Muscle of arm (tissue), 14 donors: Measurements from ENCODE around the gene EXD1. TPM values are rescaled to one million over a fixed set of nuclear protein-coding genes. Genes with fewer than 3 reads are reported as not detected.
A peak's percentile ranks its signal among the peaks of the same experiment; 100 is the strongest.
"Not testable (repeated sequence)": the region's sequence is repeated elsewhere in the genome, so short reads cannot be mapped to it uniquely, and the experiment has no call there.

Experiments
- DNase-seq: peaks from one replicate; pipeline ENCODE4 v3.0.0-alpha.2; 2013
- long read RNA-seq, 11 donors: transcript quantifications; one replicate each; lab custom pipeline, GENCODE V29; 2026
- polyA plus RNA-seq, 12 donors: library from polyadenylated mRNA; unstranded; fragments of 120-200 nt; gene quantifications; one replicate each; pipeline ENCODE4 v1.2.1, GENCODE V29; 2013; ENCODE audit not compliant: insufficient read length in 12 of 12

Gene EXD1
- not detected for polyA plus RNA-seq
- long read RNA-seq, donor 1, partial matches to known transcripts = 20 of 36 reads
- long read RNA-seq, donor 1, other reads (novel, unspliced or antisense) = 16 of 36 reads
- long read RNA-seq, donor 2, partial matches to known transcripts = 86 of 86 reads
- long read RNA-seq, donor 2, other reads (novel, unspliced or antisense) = 0 of 86 reads
- long read RNA-seq, donor 3, partial matches to known transcripts = 0 of 12 reads
- long read RNA-seq, donor 3, other reads (novel, unspliced or antisense) = 12 of 12 reads
- long read RNA-seq, donor 4 = 0 reads
- long read RNA-seq, donor 5, partial matches to known transcripts = 0 of 27 reads
- long read RNA-seq, donor 5, other reads (novel, unspliced or antisense) = 27 of 27 reads
- long read RNA-seq, donor 6, partial matches to known transcripts = 7 of 7 reads
- long read RNA-seq, donor 6, other reads (novel, unspliced or antisense) = 0 of 7 reads
- long read RNA-seq, donor 7 = 0 reads
- long read RNA-seq, donor 8 = 0 reads
- long read RNA-seq, donor 9, partial matches to known transcripts = 0 of 9 reads
- long read RNA-seq, donor 9, other reads (novel, unspliced or antisense) = 9 of 9 reads
- long read RNA-seq, donor 10 = 0 reads
- long read RNA-seq, donor 11, partial matches to known transcripts = 64 of 64 reads
- long read RNA-seq, donor 11, other reads (novel, unspliced or antisense) = 0 of 64 reads

GRCh38 chr15:41230650-41231421 is at the start of gene EXD1, which contains the start of gene CHP1:
TSS of gene EXD1 (minus strand) at chr15:41230757. CDS start at chr15:41226575, 4,182 bp downstream.
TSS of gene CHP1 (plus strand) at chr15:41231268. CDS start at chr15:41231383, 115 bp downstream.
- peak; percentile 99 for DNase-seq

GRCh38 chr15:41279535-41280283 is 49.2 kb upstream of the EXD1 start:
- DNase-seq = no peak

GRCh38 chr15:41278319-41278718 is 47.8 kb upstream of the EXD1 start:
- no peak for DNase-seq

GRCh38 chr15:41276831-41277230 is 46.3 kb upstream of the EXD1 start:
- no peak for DNase-seq

GRCh38 chr15:41269887-41270286 is 39.3 kb upstream of the EXD1 start:
- DNase-seq = no peak

- DNase-seq = no peak
These were observed 33.4 kb upstream of the EXD1 start for GRCh38 chr15:41263891-41264351.

GRCh38 chr15:41262571-41262970 is 32.0 kb upstream of the EXD1 start:
- DNase-seq = no peak

GRCh38 chr15:41260924-41261323 is 30.4 kb upstream of the EXD1 start:
- DNase-seq = not testable (repeated sequence)

- no peak for DNase-seq
These were observed 29.1 kb upstream of the EXD1 start for GRCh38 chr15:41259546-41260189.

- no peak for DNase-seq
These were observed 28.4 kb upstream of the EXD1 start for GRCh38 chr15:41258750-41259471.

GRCh38 chr15:41256577-41257038 is 26.1 kb upstream of the EXD1 start:
- no peak for DNase-seq

GRCh38 chr15:41256103-41256502 is 25.5 kb upstream of the EXD1 start:
- DNase-seq = no peak

- DNase-seq = no peak
These were observed 24.0 kb upstream of the EXD1 start for GRCh38 chr15:41254560-41254959.

GRCh38 chr15:41251411-41251810 is 20.9 kb upstream of the EXD1 start:
- DNase-seq = no peak

- not testable (repeated sequence) for DNase-seq
These were observed 20.2 kb upstream of the EXD1 start for GRCh38 chr15:41250745-41251144.

- DNase-seq = no peak
These were observed 10.8 kb upstream of the EXD1 start for GRCh38 chr15:41241221-41241964.

- DNase-seq = no peak
These were observed 7.5 kb upstream of the EXD1 start for GRCh38 chr15:41238100-41238499.

GRCh38 chr15:41235929-41236328 is 5.4 kb upstream of the EXD1 start:
- no peak for DNase-seq

GRCh38 chr15:41235228-41235627 is 4.7 kb upstream of the EXD1 start:
- not testable (repeated sequence) for DNase-seq
